Common myeloid progenitor, CD34-positive (primary cell): ENCODE measurements around the gene AKNAD1.

Experiments
- CTCF ChIA-PET: fragments of 350-600 bp; sonication (Branson Sonifier 250); formaldehyde crosslinking; loops from one replicate; lab custom pipeline; 2021; ENCODE audit warnings: antibody characterized with exemption; lab: Charles Lee
- POLR2A ChIA-PET: fragments of 350-600 bp; sonication (Branson Sonifier 250); formaldehyde crosslinking; loops from one replicate; lab custom pipeline; 2021; ENCODE audit warnings: antibody characterized with exemption; lab: Charles Lee
- DNase-seq, 3 donors: peaks; one replicate each; pipeline versions ENCODE4 v3.0.0 to v3.0.0-alpha.2; 2013
- H3K27ac ChIP-seq, 2 experiments: 1 replicate in 1 of 2; 2 replicates in 1 of 2; pipeline ENCODE4 v1.7.0; 2013; ENCODE audit warnings: inconsistent platforms in 2 of 2, low read length in 2 of 2, mild to moderate bottlenecking in 2 of 2, low read depth in 1 of 2, moderate library complexity in 1 of 2; ENCODE audit not compliant: severe bottlenecking in 2 of 2, insufficient read depth in 1 of 2, poor library complexity in 1 of 2
- H3K27me3 ChIP-seq, 5 experiments: replicated peaks in 2 of 5; 1 replicate in 3 of 5; 2 replicates in 2 of 5; pipeline versions ENCODE4 v1.6.1 to v1.7.0; 2013; ENCODE audit warnings: low read length in 4 of 5, mild to moderate bottlenecking in 2 of 5, moderate library complexity in 2 of 5, inconsistent platforms in 1 of 5; ENCODE audit not compliant: insufficient read depth in 5 of 5, control insufficient read depth in 4 of 5
- H3K36me3 ChIP-seq, 4 experiments: 1 replicate in 2 of 4; 2 replicates in 2 of 4; pipeline versions ENCODE4 v1.6.1 to v1.7.0; 2013; ENCODE audit warnings: low read length in 3 of 4, control low read depth in 1 of 4, mild to moderate bottlenecking in 1 of 4; ENCODE audit not compliant: control insufficient read depth in 4 of 4, insufficient read depth in 4 of 4
- H3K4me1 ChIP-seq, 4 experiments: 1 replicate in 3 of 4; 2 replicates in 1 of 4; pipeline versions ENCODE4 v1.6.1 to v1.7.1; 2013; ENCODE audit warnings: low read length in 3 of 4, mild to moderate bottlenecking in 3 of 4, control low read depth in 1 of 4, inconsistent platforms in 1 of 4, moderate library complexity in 1 of 4; ENCODE audit not compliant: control insufficient read depth in 4 of 4, insufficient read depth in 4 of 4; ENCODE audit errors: control extremely low read depth in 1 of 4
- H3K4me3 ChIP-seq, 7 experiments: 1 replicate in 4 of 7; 2 replicates in 3 of 7; pipeline versions ENCODE4 v1.5.1 to v1.7.0; 2013; ENCODE audit warnings: mild to moderate bottlenecking in 7 of 7, low read length in 6 of 7, moderate library complexity in 6 of 7, inconsistent platforms in 2 of 7, low read depth in 2 of 7, control low read depth in 1 of 7; ENCODE audit not compliant: insufficient read depth in 4 of 7, control insufficient read depth in 1 of 7; ENCODE audit errors: extremely low read depth in 1 of 7
- H3K9me3 ChIP-seq, 5 experiments: 1 replicate in 4 of 5; 2 replicates in 1 of 5; pipeline versions ENCODE4 v1.6.1 to v1.7.1; 2013; ENCODE audit warnings: low read length in 4 of 5, mild to moderate bottlenecking in 2 of 5, inconsistent platforms in 1 of 5, low read depth in 1 of 5, moderate library complexity in 1 of 5; ENCODE audit not compliant: control insufficient read depth in 4 of 5, insufficient read depth in 2 of 5; ENCODE audit errors: control extremely low read depth in 1 of 5
- WGBS: methylation state at CpG from one replicate; pipeline ENCODE4 v1.1.5; 2013; ENCODE audit not compliant: insufficient coverage; 5-methylcytosine and 5-hydroxymethylcytosine counted together

AKNAD1 gene

GRCh38 chr1:108865316-108865910 lies 8.5 kb upstream of the AKNAD1 start:
- no peaks in the 10 kb centered on the region for H3K27me3 ChIP-seq
- POLR2A ChIA-PET, result interaction anchor here (0.7 to 1.3 kb wide), 2 partner anchors 14 to 22 kb away, joined by 3 read pairs; no protein-coding TSS in a partner anchor
- DNase-seq, result no peak
- no peak overlapping the region for H3K27ac ChIP-seq
- CTCF ChIA-PET, result interaction anchor here (1.0 to 2.6 kb wide), 9 partner anchors 9 to 38 kb away, joined by 3 to 18 read pairs (median 7); partner anchors contain the start of genes AKNAD1 and GPSM2
- WGBS, result 76% methylated on average over 3 of the region's 4 CpGs
- no peaks in the 10 kb centered on the region for H3K36me3 ChIP-seq
- peaks cover 3 to 18% (median 11%) of the 10 kb centered on the region in 4 experiments for H3K4me1 ChIP-seq
- no peak overlapping the region for H3K4me3 ChIP-seq
- H3K9me3 ChIP-seq, result no peaks in the 10 kb centered on the region

DNA sequence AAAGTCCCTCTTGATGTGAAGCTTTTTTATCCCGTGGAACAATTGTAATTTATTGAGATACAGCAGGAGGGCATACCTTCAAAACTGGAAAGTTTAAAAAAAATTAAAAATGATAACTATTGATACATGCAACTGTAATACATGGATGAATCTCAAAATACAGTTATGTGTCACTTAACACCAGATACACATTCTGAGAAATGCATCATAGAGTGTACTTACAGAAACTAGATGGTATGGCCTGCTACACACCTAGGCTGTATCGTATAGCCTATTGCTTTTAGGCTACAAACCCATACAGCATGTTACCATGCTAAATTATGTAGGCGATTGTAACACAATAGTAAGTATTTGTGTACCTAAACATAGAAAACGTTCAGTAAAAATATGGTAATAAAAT lies 7.1 kb upstream of the AKNAD1 start:
- POLR2A ChIA-PET, result no interaction called here
- H3K27me3 ChIP-seq, result no peaks in the 10 kb centered on the region
- no peak overlapping the region for H3K27ac ChIP-seq
- H3K36me3 ChIP-seq, result no peaks in the 10 kb centered on the region
- CTCF ChIA-PET, result interaction anchor here (1.3 to 3.1 kb wide), 4 partner anchors 10 to 36 kb away, joined by 3 to 16 read pairs (median 12); no protein-coding TSS in a partner anchor
- H3K9me3 ChIP-seq, result no peaks in the 10 kb centered on the region
- WGBS, result no CpG with 5 or more reads among the region's 4 CpGs
- peaks cover 3 to 19% (median 11%) of the 10 kb centered on the region in 4 experiments for H3K4me1 ChIP-seq
- DNase-seq, result no peak
- H3K4me3 ChIP-seq, result no peak overlapping the region

DNA sequence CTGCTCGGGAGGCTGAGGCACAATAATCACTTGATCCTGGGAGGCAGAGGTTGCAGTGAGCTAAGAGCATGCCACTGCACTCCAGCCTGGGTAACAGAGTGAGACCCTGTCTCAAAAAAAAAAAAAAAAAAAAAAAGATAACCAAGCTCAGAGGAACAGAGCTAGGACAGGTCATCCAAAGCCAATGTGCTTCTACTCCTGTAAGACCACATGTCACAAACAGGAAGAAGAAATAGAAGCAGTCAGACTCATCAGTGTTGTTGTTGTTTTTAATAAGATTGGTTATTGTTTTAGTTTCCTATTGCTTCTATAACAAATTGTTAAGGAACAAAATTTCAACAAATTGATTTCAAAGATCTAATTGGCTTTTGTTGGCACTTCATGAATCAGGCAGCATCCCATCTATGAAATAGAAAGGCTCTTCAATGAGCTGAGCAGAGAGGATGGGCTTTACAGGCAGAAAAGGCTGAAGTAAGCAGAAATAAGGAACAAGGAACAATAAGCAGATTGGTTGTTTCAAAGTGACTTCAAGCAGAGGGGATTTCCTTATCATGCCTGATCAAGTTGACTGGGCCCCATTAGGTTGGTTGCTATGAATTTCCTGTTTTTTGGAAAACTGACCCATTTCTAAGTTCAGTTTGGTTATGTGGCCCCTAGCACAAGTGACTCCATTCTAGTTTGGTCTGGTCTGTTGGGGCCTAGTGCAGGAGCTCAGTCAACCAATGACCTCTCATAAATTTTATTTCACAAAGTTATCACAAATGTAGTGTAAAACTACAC lies 6.0 kb upstream of the AKNAD1 start:
- Histone ChIP-seq H3K9me3 (no peaks in the 10 kb centered on the region), H3K4me1 (peaks cover 3 to 23% (median 14%) of the 10 kb centered on the region in 4 experiments), H3K27ac (no peak overlapping the region), H3K4me3 (no peak overlapping the region), H3K36me3 (no peaks in the 10 kb centered on the region), H3K27me3 (no peaks in the 10 kb centered on the region)
- 100% methylated on average over 1 of the region's 1 CpG for WGBS
- DNase-seq, result peak in 2 of 3 donors; percentile 52 to 64
- POLR2A ChIA-PET, result no interaction called here
- CTCF ChIA-PET, result interaction anchor here (1.2 to 3.1 kb wide), 6 partner anchors 10 to 33 kb away, joined by 3 to 18 read pairs (median 6); partner anchors contain the start of gene GPSM2

DNA sequence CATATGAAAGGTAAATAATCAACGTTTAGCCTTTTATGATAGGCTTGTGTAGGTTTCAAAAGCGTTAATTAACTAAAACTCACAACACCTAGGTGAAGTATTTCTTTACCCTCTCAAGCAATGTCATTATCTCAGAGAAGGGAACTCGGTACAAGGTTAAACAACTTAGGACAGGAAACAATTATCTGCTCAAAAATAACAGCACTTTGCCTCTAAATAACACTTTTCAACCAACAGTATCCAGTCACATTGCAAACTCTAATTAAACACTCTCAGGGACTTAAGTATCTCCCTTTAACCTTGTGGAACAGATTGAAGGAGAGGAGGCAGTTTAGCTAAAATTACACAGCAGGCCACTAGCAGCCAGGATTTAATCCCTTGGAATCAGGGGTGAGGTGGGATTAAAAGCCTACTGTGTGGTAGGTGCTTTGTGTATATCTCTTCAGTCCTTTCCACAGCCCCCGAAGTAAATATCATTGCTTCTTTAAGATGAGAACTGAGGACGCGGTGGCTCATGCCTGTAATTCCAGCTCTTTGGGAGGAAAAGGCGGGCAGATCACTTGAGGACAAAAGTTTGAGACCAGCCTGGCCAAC lies 5.2 kb upstream of the AKNAD1 start:
- WGBS, result 66% methylated on average over 4 of the region's 7 CpGs
- no peak overlapping the region for H3K4me3 ChIP-seq
- H3K36me3 ChIP-seq, result no peaks in the 10 kb centered on the region
- no peak for DNase-seq
- CTCF ChIA-PET, result interaction anchor here (1.0 to 3.1 kb wide), 9 partner anchors 9 to 33 kb away, joined by 3 to 18 read pairs (median 5); partner anchors contain the start of gene GPSM2
- H3K27me3 ChIP-seq, result no peaks in the 10 kb centered on the region
- POLR2A ChIA-PET, result no interaction called here
- H3K4me1 ChIP-seq, result peaks cover 3 to 23% (median 14%) of the 10 kb centered on the region in 4 experiments
- no peak overlapping the region for H3K27ac ChIP-seq
- H3K9me3 ChIP-seq, result no peaks in the 10 kb centered on the region

DNA sequence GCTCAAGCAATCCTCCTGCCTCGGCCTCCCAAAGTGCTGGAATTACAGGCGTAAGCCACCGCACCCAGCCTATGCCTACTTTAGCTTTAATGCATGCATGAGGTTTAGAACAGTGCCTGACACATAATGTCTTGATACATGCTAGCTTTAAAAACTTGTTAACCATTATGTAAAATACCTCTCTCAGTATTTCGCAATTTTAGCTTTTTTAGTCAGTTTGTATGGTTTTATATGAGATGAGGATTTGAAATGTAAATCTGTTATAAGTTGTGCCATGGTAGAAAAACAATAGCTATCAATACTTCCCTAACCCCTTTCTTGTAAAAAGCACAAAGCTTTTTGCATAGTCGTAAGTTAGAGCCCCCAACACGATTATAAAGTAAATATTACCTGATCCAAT lies 4.7 kb upstream of the AKNAD1 start:
- Histone ChIP-seq H3K27ac (no peak overlapping the region), H3K4me1 (peaks cover 3 to 25% (median 14%) of the 10 kb centered on the region in 4 experiments), H3K27me3 (no peaks in the 10 kb centered on the region), H3K4me3 (no peak overlapping the region), H3K36me3 (no peaks in the 10 kb centered on the region), H3K9me3 (no peaks in the 10 kb centered on the region)
- ChIA-PET POLR2A (no interaction called here), CTCF (interaction anchor here (1.0 to 3.1 kb wide), 9 partner anchors 9 to 32 kb away, joined by 3 to 18 read pairs (median 5); partner anchors contain the start of gene GPSM2)
- DNase-seq, result no peak
- 94% methylated on average over 3 of the region's 6 CpGs for WGBS

DNA sequence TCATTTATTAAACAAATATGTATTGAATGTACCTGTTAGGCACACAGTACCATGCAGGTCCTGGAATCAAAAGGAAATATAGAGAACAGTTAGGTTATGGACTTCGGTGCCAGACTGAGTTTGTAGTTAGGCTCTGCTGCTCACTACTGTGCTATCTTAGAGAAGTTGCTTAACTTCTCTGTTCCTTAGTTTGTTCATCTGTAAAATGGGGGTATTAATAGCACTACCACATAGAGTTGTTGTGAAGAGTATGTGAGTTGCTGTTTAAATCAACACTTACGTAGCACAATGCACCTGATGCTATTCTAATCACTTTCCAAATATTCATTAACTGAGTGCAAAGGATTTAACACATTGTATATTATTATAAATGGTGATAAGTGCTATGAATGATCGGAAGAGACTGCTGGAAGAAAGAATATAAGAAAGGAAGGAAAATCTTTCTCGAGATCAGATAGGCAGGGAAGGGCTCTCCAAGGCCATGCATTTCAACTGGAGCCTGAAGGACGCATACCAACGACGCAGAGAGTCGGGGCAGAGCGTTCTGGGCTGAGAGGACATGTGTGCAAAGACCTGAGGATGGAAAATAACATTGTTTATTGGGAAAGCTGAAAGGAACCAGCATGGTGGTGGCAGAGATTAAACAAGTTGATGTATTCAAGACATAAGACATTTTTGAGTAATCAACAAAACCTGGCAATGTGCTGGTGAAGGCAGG lies 3.5 kb upstream of the AKNAD1 start:
- Histone ChIP-seq H3K27ac (no peak overlapping the region), H3K4me1 (peaks cover 3 to 28% (median 14%) of the 10 kb centered on the region in 4 experiments), H3K27me3 (no peaks in the 10 kb centered on the region), H3K9me3 (no peaks in the 10 kb centered on the region), H3K4me3 (no peak overlapping the region), H3K36me3 (no peaks in the 10 kb centered on the region)
- ChIA-PET CTCF (interaction anchor here (2.3 to 3.0 kb wide), 2 partner anchors 16 to 31 kb away, joined by 6 to 18 read pairs; partner anchors contain the start of gene GPSM2), POLR2A (no interaction called here)
- WGBS, result 100% methylated on average over 7 of the region's 9 CpGs
- DNase-seq, result no peak
